ENCODE measurements around the gene ADIPOQ.
"Not testable (repeated sequence)": the region's sequence is repeated elsewhere in the genome, so short reads cannot be mapped to it uniquely, and the experiment has no call there.

Gene ADIPOQ

DNA sequence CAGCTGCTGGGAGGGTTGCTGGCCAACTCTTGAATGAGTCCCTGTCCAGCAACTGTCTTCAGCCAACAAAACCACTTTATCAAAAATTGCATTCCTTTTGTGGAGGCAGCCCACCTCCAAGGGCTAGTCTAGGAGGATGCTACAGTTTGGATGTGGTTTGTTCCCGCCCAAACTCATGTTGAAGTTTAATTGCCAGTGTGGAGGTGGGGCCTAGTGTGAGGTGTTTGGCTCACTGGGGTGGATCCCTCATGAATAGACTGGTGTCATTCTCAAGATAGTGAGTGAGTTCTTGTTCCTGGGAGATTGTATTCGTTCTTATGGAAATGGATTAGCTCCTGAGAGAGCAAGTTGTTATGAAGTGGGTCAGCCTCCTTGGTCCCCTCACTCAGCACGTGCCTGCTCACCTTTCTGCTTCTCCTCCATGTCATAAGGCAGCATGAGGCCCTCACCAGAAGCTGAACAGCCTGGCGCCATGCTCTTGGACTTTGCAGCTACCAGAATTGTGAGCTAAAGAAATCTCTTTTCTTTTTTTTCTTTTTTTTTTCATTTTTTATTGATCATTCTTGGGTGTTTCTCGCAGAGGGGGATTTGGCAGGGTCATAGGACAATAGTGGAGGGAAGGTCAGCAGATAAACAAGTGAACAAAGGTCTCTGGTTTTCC lies 32.0 kb upstream of the ADIPOQ start:
- TF ChIP-seq, protein P1, sequence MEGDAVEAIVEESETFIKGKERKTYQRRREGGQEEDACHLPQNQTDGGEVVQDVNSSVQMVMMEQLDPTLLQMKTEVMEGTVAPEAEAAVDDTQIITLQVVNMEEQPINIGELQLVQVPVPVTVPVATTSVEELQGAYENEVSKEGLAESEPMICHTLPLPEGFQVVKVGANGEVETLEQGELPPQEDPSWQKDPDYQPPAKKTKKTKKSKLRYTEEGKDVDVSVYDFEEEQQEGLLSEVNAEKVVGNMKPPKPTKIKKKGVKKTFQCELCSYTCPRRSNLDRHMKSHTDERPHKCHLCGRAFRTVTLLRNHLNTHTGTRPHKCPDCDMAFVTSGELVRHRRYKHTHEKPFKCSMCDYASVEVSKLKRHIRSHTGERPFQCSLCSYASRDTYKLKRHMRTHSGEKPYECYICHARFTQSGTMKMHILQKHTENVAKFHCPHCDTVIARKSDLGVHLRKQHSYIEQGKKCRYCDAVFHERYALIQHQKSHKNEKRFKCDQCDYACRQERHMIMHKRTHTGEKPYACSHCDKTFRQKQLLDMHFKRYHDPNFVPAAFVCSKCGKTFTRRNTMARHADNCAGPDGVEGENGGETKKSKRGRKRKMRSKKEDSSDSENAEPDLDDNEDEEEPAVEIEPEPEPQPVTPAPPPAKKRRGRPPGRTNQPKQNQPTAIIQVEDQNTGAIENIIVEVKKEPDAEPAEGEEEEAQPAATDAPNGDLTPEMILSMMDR (IDR thresholded peaks at IDR 0.05; ENCODE audit: extremely low read depth, missing control alignments) = no peak
- DNase-seq (ENCODE audit: low spot score) = no peak

DNA sequence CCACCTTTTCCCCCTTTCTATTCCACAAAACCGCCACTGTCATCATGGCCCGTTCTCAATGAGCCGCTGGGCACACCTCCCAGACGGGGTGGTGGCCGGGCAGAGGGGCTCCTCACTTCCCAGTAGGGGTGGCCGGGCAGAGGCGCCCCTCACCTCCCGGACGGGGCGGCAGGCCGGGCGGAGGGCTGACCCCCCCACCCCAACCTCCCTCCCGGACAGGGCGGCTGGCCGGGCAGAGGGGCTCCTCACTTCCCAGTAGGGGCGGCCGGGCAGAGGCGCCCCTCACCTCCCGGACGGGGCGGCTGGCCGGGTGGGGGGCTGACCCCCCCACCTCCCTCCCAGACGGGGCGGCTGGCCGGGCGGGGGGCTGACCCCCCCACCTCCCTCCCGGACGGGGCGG lies 31.2 kb upstream of the ADIPOQ start:
- DNase-seq (ENCODE audit: low spot score) = not testable (repeated sequence)

DNA sequence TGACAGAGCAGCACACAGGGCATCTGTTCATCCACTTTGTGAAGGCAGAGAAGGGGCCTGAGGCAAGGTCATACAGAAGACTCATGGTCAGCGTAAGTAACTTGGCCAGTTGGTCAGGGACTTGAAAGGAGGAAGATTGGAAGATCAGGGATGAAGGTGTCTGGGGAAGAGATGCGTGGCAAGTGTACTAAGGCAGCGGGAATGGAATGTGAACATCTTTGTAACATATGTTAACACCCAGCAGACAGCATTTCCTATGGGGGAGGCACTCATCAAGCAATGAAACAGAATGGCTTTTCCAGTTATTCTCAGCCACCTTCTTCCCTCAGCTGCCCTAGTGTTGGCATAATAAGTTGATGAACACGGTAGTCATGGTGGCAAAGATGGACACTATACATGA lies 28.4 kb upstream of the ADIPOQ start:
- no peak for DNase-seq (ENCODE audit: low spot score)
- TF ChIP-seq, protein P1 (IDR thresholded peaks at IDR 0.05; ENCODE audit: extremely low read depth, missing control alignments) = no peak

DNA sequence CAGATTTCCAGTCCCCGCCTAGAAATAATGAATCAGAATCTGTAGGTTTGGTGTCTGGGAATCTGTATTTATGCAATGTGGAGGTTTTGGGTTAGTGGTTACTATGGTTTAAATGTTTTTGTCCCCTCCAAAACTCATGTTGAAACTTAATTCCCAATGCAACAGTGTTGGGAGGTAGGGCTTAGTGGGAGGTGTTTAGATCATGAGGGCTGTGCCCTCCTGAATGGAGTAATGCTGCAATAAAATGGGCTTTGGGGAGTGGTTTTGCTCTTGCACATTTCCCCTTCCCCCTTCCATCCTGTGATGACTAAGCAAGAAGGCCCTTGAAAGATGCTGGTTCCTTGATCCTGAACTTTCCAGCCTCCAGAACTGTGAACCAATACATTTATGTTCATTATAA lies 27.1 kb upstream of the ADIPOQ start:
- TF ChIP-seq, protein P1 (IDR thresholded peaks at IDR 0.05; ENCODE audit: extremely low read depth, missing control alignments) = no peak
- DNase-seq (ENCODE audit: low spot score) = no peak

DNA sequence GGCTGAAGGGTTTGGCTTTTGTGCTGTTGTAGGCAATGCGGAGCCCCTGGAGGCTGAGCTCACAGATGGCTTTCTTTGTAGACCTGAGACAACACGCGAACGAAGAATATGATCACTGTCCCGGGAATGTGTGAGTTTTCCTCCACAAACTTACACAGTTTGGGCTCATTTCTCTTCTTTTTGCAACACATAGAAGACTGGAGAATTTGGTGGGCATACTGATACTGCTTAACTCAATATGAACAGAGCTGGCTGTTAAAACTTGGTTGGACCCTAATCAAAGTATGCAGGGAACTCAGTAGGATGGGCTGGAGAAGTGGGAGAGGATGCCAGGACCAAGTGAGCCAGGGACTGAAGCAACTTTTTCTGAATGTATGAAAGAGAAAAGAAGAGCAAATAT lies 24.0 kb upstream of the ADIPOQ start:
- TF ChIP-seq, protein P1 (IDR thresholded peaks at IDR 0.05; ENCODE audit: extremely low read depth, missing control alignments) = no peak
- no peak for DNase-seq (ENCODE audit: low spot score)

DNA sequence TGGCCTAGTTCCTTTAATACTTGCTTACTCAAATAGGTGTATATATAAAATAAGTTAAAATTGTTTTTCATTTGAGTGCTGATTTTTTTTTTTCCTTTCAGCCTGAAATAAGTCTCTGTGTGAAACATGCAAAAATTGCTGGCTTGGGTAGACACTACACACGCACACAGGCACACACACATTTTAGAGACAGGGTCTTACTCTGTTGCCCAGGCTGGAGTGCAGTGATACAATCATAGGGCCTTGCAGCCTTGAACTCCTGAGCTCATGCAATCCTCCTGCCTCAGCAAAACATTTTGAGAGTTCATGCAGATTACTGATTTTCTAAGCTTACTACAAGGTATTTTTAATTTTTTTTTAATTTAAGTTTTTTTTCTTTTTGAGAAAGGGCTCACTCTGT lies 23.6 kb upstream of the ADIPOQ start:
- TF ChIP-seq, protein P1 (IDR thresholded peaks at IDR 0.05; ENCODE audit: extremely low read depth, missing control alignments) = no peak
- DNase-seq (ENCODE audit: low spot score) = no peak

DNA sequence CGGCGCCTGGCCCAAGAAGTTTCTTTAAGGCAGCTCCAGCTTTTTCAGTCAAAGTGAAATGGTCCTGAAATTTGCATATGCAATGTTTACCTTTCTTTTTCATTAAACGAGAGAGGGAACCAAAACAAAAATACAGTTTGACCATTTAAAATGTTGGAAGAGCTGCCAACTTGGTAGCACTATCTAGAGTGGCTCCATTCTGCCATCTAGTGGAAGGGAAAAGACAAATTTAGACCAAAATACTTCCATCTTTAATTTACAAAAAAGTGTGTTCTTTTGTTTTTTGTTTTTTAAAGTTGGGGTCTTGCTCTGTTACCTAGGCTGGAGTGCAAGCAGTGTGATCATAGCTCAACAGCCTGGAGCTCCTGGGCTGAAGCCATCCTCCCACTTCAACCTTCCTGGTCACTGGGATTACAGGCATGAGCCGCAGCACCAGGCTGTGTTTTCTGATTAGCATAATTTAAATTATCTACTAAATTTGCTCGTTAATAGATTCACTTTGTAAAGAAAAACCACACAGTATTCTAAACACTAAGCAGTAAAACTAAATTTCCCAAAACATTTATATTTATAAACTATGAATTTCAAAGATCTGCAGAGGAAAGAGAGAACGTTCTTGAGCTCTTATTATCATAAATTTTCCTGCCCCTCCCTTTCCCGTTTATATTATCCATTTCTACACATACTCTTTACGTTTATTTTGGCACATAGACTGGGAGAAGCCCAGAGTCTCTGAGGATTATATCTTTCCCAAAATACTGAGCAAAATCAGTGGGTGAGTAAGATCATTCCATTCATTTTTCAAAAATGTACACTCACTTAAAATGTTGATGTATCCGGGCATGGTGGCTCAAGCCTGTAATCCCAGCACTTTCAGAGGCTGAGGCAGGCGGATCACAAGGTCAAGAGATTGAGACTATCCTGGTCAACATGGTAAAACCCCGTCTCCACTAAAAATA lies 20.8 kb upstream of the ADIPOQ start:
- DNase-seq (ENCODE audit: low spot score) = peak; percentile 59
- TF ChIP-seq, protein P1 (IDR thresholded peaks at IDR 0.05; ENCODE audit: extremely low read depth, missing control alignments) = peak; percentile 28

DNA sequence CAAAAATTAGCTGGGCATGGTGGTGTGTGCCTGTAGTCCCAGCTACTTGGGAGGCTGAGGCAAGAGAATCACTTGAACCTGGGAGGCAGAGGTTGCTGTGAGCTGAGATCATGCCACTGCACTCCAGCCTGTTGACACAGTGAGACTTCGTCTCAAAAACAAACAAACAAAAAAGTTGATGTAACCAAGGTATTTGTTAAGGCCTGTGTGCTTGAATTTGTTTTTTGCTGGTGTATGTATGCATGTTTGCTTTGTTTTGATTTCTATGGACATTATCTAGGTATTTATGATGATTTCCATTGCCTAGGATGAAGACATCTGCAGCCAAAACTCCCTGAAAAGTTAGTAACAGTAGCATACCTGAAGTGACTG lies 20.1 kb upstream of the ADIPOQ start:
- not testable (repeated sequence) for DNase-seq (ENCODE audit: low spot score)
